A549 (cell line): ENCODE results near the gene CYP24A1. TPM values are rescaled to one million over a fixed set of nuclear protein-coding genes. Genes with fewer than 3 reads are reported as not detected.

Source experiments
- CBX2 ChIP-seq: fragments of 200-600 bp; sonication (generic); IDR thresholded peaks from 2 replicates; pipeline ENCODE4 v1.6.1; 2016; ENCODE audit warnings: low read depth, mild to moderate bottlenecking, borderline replicate concordance
- CBX8 ChIP-seq: fragments of 200-600 bp; sonication (generic); IDR thresholded peaks from 2 replicates; pipeline ENCODE4 v1.6.1; 2016
- CEBPB ChIP-seq, 2 experiments: fragments of >200 bp in 1 of 2; sonication (Bioruptor Twin) in 1 of 2; formaldehyde crosslinking in 1 of 2; IDR thresholded peaks; 2 replicates each; pipeline ENCODE4 v1.6.1; 2012 to 2016
- CHD2 ChIP-seq: fragments of 150-350 bp; IDR thresholded peaks from 2 replicates; pipeline ENCODE4 v1.6.1; 2014; ENCODE audit warnings: low read length; ENCODE audit not compliant: partially characterized antibody
- CHD4 ChIP-seq: fragments of 200-600 bp; sonication (generic); IDR thresholded peaks from 2 replicates; pipeline ENCODE4 v1.6.1; 2016; ENCODE audit warnings: antibody characterized with exemption, mild to moderate bottlenecking, borderline replicate concordance
- ESRRA ChIP-seq: fragments of 150-350 bp; IDR thresholded peaks from 2 replicates; pipeline ENCODE4 v1.6.1; 2014; ENCODE audit warnings: mild to moderate bottlenecking, low read length, borderline replicate concordance
- FOSB ChIP-seq: fragments of 250-450 bp; sonication (Bioruptor Pico); IDR thresholded peaks from 2 replicates; pipeline ENCODE4 v1.5.0; 2020; ENCODE audit warnings: mild to moderate bottlenecking, moderate library complexity
- FOSL2 ChIP-seq, 2 experiments: fragments of 450-650 bp in 1 of 2; fragments of >200 bp in 1 of 2; sonication (Bioruptor Twin) in 1 of 2; formaldehyde crosslinking; IDR thresholded peaks; 2 replicates each; pipeline versions ENCODE4 v1.5.0 to v1.6.1; 2016 to 2020; ENCODE audit warnings: mild to moderate bottlenecking in 1 of 2, moderate library complexity in 1 of 2
- HMGXB4 ChIP-seq: fragments of 250-450 bp; sonication (Bioruptor Pico); IDR thresholded peaks from 2 replicates; pipeline ENCODE4 v1.5.0; 2021; ENCODE audit warnings: mild to moderate bottlenecking, moderate library complexity, borderline replicate concordance
- HOXA7 ChIP-seq: fragments of 250-450 bp; sonication (Bioruptor Pico); IDR thresholded peaks from 2 replicates; pipeline ENCODE4 v1.5.0; 2020; ENCODE audit warnings: mild to moderate bottlenecking, moderate library complexity
- HOXB13 ChIP-seq: fragments of 250-450 bp; sonication (Bioruptor Pico); IDR thresholded peaks from 2 replicates; pipeline ENCODE4 v1.5.0; 2020; ENCODE audit warnings: low read depth, mild to moderate bottlenecking, moderate library complexity
- JUN ChIP-seq, 2 experiments: fragments of >200 bp; sonication (Bioruptor Twin); formaldehyde crosslinking; IDR thresholded peaks; 2 replicates in 1 of 2; 3 replicates in 1 of 2; pipeline ENCODE4 v1.6.1; 2016 to 2017
- KDM1A ChIP-seq: fragments of 200-600 bp; sonication (generic); IDR thresholded peaks from 2 replicates; pipeline ENCODE4 v1.6.1; 2016; ENCODE audit warnings: low read depth, mild to moderate bottlenecking
- KDM5A ChIP-seq: fragments of 200-600 bp; sonication (generic); IDR thresholded peaks from 2 replicates; pipeline ENCODE4 v1.6.1; 2016; ENCODE audit warnings: antibody characterized with exemption, mild to moderate bottlenecking
- MAFK ChIP-seq: fragments of 450-650 bp; IDR thresholded peaks from 2 replicates; pipeline ENCODE4 v1.6.1; 2014; ENCODE audit not compliant: partially characterized antibody
- MAX ChIP-seq: IDR thresholded peaks from 2 replicates; pipeline ENCODE4 v1.6.1; 2012
- MAZ ChIP-seq: fragments of 150-350 bp; IDR thresholded peaks from 2 replicates; pipeline ENCODE4 v1.6.1; 2014; ENCODE audit warnings: antibody characterized with exemption, low read depth, low read length, borderline replicate concordance
- MYC ChIP-seq: IDR thresholded peaks from 2 replicates; pipeline ENCODE4 v1.6.1; 2012; ENCODE audit warnings: mild to moderate bottlenecking, inconsistent platforms, low read length, improper control_type of control experiment, borderline replicate concordance
- NFE2L2 ChIP-seq: fragments of 150-350 bp; conservative IDR thresholded peaks from 2 replicates; pipeline ENCODE4 v1.6.1; 2014; ENCODE audit warnings: low read length
- NR3C1 ChIP-seq: fragments of >200 bp; sonication (Bioruptor Twin); formaldehyde crosslinking; IDR thresholded peaks from 3 replicates; pipeline ENCODE4 v1.6.1; 2017
- PBX3 ChIP-seq: IDR thresholded peaks from 2 replicates; pipeline ENCODE4 v1.6.1; 2012
- PHF8 ChIP-seq: fragments of 200-600 bp; sonication (generic); IDR thresholded peaks from 2 replicates; pipeline ENCODE4 v1.6.1; 2016; ENCODE audit warnings: low read depth, mild to moderate bottlenecking, antibody characterized with exemption, moderate library complexity, borderline replicate concordance
- POLR2A ChIP-seq: IDR thresholded peaks from 2 replicates; pipeline ENCODE4 v1.6.1; 2012; ENCODE audit warnings: mild to moderate bottlenecking, low read length
- POLR2AphosphoS2 ChIP-seq: conservative IDR thresholded peaks from 2 replicates; pipeline ENCODE4 v1.6.1; 2012; ENCODE audit warnings: low read length, improper control_type of control experiment, inconsistent platforms
- RAD21 ChIP-seq, 2 experiments: fragments of >200 bp in 1 of 2; sonication (Bioruptor Twin) in 1 of 2; formaldehyde crosslinking in 1 of 2; IDR thresholded peaks in 1 of 2; conservative IDR thresholded peaks in 1 of 2; 2 replicates in 1 of 2; 3 replicates in 1 of 2; pipeline ENCODE4 v1.6.1; 2012 to 2018; ENCODE audit warnings: inconsistent platforms in 1 of 2
- RARB ChIP-seq: fragments of 250-450 bp; sonication (Bioruptor Pico); IDR thresholded peaks from 2 replicates; pipeline ENCODE4 v1.8.0; 2021; ENCODE audit warnings: mild to moderate bottlenecking, moderate library complexity
- RCOR1 ChIP-seq: fragments of 150-350 bp; IDR thresholded peaks from 2 replicates; pipeline ENCODE4 v1.6.1; 2014; ENCODE audit warnings: antibody characterized with exemption, low read length, low read depth
- RFX5 ChIP-seq: fragments of 450-650 bp; IDR thresholded peaks from 2 replicates; pipeline ENCODE4 v1.7.1; 2014; ENCODE audit warnings: antibody characterized with exemption, mild to moderate bottlenecking, moderate library complexity
- SMC3 ChIP-seq: fragments of >200 bp; sonication (Bioruptor Twin); formaldehyde crosslinking; IDR thresholded peaks from 3 replicates; pipeline ENCODE4 v1.6.1; 2018; ENCODE audit warnings: inconsistent platforms
- SREBF2 ChIP-seq: fragments of 450-650 bp; IDR thresholded peaks from 2 replicates; pipeline ENCODE4 v1.6.1; 2014; ENCODE audit warnings: mild to moderate bottlenecking, moderate library complexity
- TFCP2L1 ChIP-seq: fragments of 250-450 bp; sonication (Bioruptor Pico); IDR thresholded peaks from 2 replicates; pipeline ENCODE4 v1.5.0; 2021; ENCODE audit warnings: mild to moderate bottlenecking
- ZC3H11A ChIP-seq: fragments of 450-650 bp; IDR thresholded peaks from 2 replicates; pipeline ENCODE4 v1.6.1; 2014; ENCODE audit warnings: antibody characterized with exemption, mild to moderate bottlenecking
- ZSCAN20 ChIP-seq: fragments of 250-450 bp; sonication (Bioruptor Pico); IDR thresholded peaks from 2 replicates; pipeline ENCODE4 v1.8.0; 2022; ENCODE audit warnings: mild to moderate bottlenecking, moderate library complexity
- polyA plus RNA-seq, 4 experiments: library from polyadenylated mRNA; depleted of rRNA in 3 of 4; stranded (reverse); fragments of >200 nt; fragmentation: RNase III in 1 of 4; extraction: RNeasy Plus Mini Kit Qiagen cat#74134 plus additional on column Dnase treatment in 1 of 4; gene quantifications; 2 replicates in 3 of 4; 3 replicates in 1 of 4; pipeline ENCODE4 v1.2.3, GENCODE V29; 2011 to 2017
- TF ChIP-seq, protein P1 (sequence below): fragments of >200 bp; sonication (Bioruptor Twin); formaldehyde crosslinking; IDR thresholded peaks from 3 replicates; pipeline ENCODE4 v1.5.1; 2016
- TF ChIP-seq, protein P2 (sequence below): fragments of 250-450 bp; sonication (Bioruptor Pico); IDR thresholded peaks from 2 replicates; pipeline ENCODE4 v1.5.0; 2020; ENCODE audit warnings: low read depth, mild to moderate bottlenecking, moderate library complexity
- TF ChIP-seq, protein P3 (sequence below): IDR thresholded peaks from 2 replicates; pipeline ENCODE4 v1.6.1; 2012; ENCODE audit warnings: low read depth, borderline replicate concordance
- TF ChIP-seq, protein P4 (sequence below): fragments of 450-650 bp; IDR thresholded peaks from 2 replicates; pipeline ENCODE4 v1.6.1; 2014; ENCODE audit warnings: antibody characterized with exemption

The CYP24A1 gene
- polyA plus RNA-seq, 2 of the 4 experiments (the other 2 are of a cell fraction) = 722 to 1,617 TPM

- TF ChIP-seq, protein P1, sequence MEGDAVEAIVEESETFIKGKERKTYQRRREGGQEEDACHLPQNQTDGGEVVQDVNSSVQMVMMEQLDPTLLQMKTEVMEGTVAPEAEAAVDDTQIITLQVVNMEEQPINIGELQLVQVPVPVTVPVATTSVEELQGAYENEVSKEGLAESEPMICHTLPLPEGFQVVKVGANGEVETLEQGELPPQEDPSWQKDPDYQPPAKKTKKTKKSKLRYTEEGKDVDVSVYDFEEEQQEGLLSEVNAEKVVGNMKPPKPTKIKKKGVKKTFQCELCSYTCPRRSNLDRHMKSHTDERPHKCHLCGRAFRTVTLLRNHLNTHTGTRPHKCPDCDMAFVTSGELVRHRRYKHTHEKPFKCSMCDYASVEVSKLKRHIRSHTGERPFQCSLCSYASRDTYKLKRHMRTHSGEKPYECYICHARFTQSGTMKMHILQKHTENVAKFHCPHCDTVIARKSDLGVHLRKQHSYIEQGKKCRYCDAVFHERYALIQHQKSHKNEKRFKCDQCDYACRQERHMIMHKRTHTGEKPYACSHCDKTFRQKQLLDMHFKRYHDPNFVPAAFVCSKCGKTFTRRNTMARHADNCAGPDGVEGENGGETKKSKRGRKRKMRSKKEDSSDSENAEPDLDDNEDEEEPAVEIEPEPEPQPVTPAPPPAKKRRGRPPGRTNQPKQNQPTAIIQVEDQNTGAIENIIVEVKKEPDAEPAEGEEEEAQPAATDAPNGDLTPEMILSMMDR = no peak
- TF ChIP-seq SMC3 (no peak), NFE2L2 (no peak), MAZ (no peak), ESRRA (no peak), CEBPB (IDR thresholded peaks at IDR 0.05) (no peak), CBX2 (no peak), POLR2AphosphoS2 (no peak), HOXA7 (no peak), PHF8 (no peak), HOXB13 (CRISPR knock-in tag) (peak; percentile 12; the same call in 1 of the 2 replicates), TFCP2L1 (CRISPR knock-in tag) (no peak), MAX (no peak), MAFK (no peak), KDM5A (no peak), RFX5 (no peak), CHD2 (no peak), POLR2A (no peak), RARB (CRISPR knock-in tag) (no peak), CBX8 (no peak), CHD4 (peak; percentile 82), RAD21 (conservative IDR thresholded peaks at IDR 0.05 in 1 of 2, IDR thresholded peaks at IDR 0.05 in 1 of 2) (no peak), HMGXB4 (CRISPR knock-in tag) (peak; percentile 54; the same call in 1 of the 2 replicates), NR3C1 (no peak), PBX3 (no peak), FOSL2 (IDR thresholded peaks at IDR 0.05) (no peak), FOSL2 (CRISPR knock-in tag; IDR thresholded peaks at IDR 0.05) (no peak), MYC (no peak), KDM1A (peak; percentile 97), SREBF2 (no peak), ZC3H11A (no peak), RCOR1 (no peak), JUN (IDR thresholded peaks at IDR 0.05) (no peak), FOSB (CRISPR knock-in tag) (no peak), ZSCAN20 (CRISPR knock-in tag) (no peak)
- TF ChIP-seq, protein P2, sequence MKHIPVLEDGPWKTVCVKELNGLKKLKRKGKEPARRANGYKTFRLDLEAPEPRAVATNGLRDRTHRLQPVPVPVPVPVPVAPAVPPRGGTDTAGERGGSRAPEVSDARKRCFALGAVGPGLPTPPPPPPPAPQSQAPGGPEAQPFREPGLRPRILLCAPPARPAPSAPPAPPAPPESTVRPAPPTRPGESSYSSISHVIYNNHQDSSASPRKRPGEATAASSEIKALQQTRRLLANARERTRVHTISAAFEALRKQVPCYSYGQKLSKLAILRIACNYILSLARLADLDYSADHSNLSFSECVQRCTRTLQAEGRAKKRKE (CRISPR knock-in tag) = 0 out of 2 replicates have a peak, but pooled peaks have one; percentile 30
- TF ChIP-seq, protein P3, sequence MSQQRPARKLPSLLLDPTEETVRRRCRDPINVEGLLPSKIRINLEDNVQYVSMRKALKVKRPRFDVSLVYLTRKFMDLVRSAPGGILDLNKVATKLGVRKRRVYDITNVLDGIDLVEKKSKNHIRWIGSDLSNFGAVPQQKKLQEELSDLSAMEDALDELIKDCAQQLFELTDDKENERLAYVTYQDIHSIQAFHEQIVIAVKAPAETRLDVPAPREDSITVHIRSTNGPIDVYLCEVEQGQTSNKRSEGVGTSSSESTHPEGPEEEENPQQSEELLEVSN = no peak
- TF ChIP-seq, protein P4, sequence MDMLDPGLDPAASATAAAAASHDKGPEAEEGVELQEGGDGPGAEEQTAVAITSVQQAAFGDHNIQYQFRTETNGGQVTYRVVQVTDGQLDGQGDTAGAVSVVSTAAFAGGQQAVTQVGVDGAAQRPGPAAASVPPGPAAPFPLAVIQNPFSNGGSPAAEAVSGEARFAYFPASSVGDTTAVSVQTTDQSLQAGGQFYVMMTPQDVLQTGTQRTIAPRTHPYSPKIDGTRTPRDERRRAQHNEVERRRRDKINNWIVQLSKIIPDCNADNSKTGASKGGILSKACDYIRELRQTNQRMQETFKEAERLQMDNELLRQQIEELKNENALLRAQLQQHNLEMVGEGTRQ = no peak
These were observed 57.1 kb downstream of the CYP24A1 start (continued) for GRCh38 chr20:54116550-54117235.
